A549 (cell line): ENCODE results near the gene TTC17. TPM values are rescaled to one million over a fixed set of nuclear protein-coding genes. Genes with fewer than 3 reads are reported as not detected.

Experiments used
- ATAC-seq, 2 experiments: fragments of 200-7000 bp in 1 of 2; fragments of >200 bp in 1 of 2; cut with Nextera tagmentation in 1 of 2; cut with Tn5 transposase in 1 of 2; 3 replicates each; pipeline versions ENCODE4 v1.8.0 to v1.9.1; 2018 to 2020; ENCODE audit warnings: mild to moderate bottlenecking in 1 of 2, moderate library complexity in 1 of 2
- CTCF ChIA-PET: fragments of 300-600 bp; sonication (Branson Sonifier 250); formaldehyde crosslinking; extraction: SDS; loops from one replicate; lab custom pipeline; 2021; ENCODE audit warnings: antibody characterized with exemption, inconsistent platforms; lab: Yijun Ruan, JAX
- POLR2A ChIA-PET: fragments of 350-600 bp; formaldehyde crosslinking; extraction: SDS; loops from one replicate; lab custom pipeline; 2021; ENCODE audit warnings: antibody characterized with exemption, inconsistent platforms; lab: Yijun Ruan, JAX
- DNase-seq, 2 experiments: peaks; one replicate each; pipeline versions ENCODE4 v3.0.0 to v3.0.0-alpha.2; 2011 to 2016; ENCODE audit warnings: low read depth in 1 of 2, low spot score in 1 of 2
- FAIRE-seq: peaks from 2 replicates; lab custom pipeline; 2011; peaks lifted over from hg19 to GRCh38; lab: Jason Lieb, UNC
- H3K27ac ChIP-seq, 2 experiments: fragments of >200 bp; sonication (Bioruptor Twin); formaldehyde crosslinking; 3 replicates each; pipeline ENCODE4 v1.5.1; 2016 to 2017
- H3K4me1 ChIP-seq: fragments of >200 bp; sonication (Bioruptor Twin); formaldehyde crosslinking; 3 replicates; pipeline ENCODE4 v1.6.1; 2016
- H3K4me2 ChIP-seq: fragments of >200 bp; sonication (Bioruptor Twin); formaldehyde crosslinking; 3 replicates; pipeline ENCODE4 v1.6.1; 2016
- H3K4me3 ChIP-seq: fragments of >200 bp; sonication (Bioruptor Twin); formaldehyde crosslinking; 3 replicates; pipeline ENCODE4 v1.5.1; 2016
- H3K9me3 ChIP-seq: fragments of >200 bp; sonication (Bioruptor Twin); formaldehyde crosslinking; 3 replicates; pipeline ENCODE4 v1.6.1; 2016
- BHLHE40 ChIP-seq: IDR thresholded peaks from 2 replicates; pipeline ENCODE4 v1.6.1; 2012; ENCODE audit warnings: low read depth, low read length, inconsistent platforms
- CBX8 ChIP-seq: fragments of 200-600 bp; sonication (generic); IDR thresholded peaks from 2 replicates; pipeline ENCODE4 v1.6.1; 2016
- CEBPB ChIP-seq, 2 experiments: fragments of >200 bp in 1 of 2; sonication (Bioruptor Twin) in 1 of 2; formaldehyde crosslinking in 1 of 2; IDR thresholded peaks; 2 replicates each; pipeline ENCODE4 v1.6.1; 2012 to 2016
- CHD4 ChIP-seq: fragments of 200-600 bp; sonication (generic); IDR thresholded peaks from 2 replicates; pipeline ENCODE4 v1.6.1; 2016; ENCODE audit warnings: antibody characterized with exemption, mild to moderate bottlenecking, borderline replicate concordance
- EHF ChIP-seq: fragments of 250-450 bp; sonication (Bioruptor Pico); IDR thresholded peaks from 2 replicates; pipeline ENCODE4 v1.5.0; 2020; ENCODE audit warnings: mild to moderate bottlenecking
- EP300 ChIP-seq, 2 experiments: fragments of >200 bp; sonication (Bioruptor Twin); formaldehyde crosslinking; IDR thresholded peaks; 2 replicates in 1 of 2; 3 replicates in 1 of 2; pipeline ENCODE4 v1.6.1; 2016 to 2017
- ESRRA ChIP-seq: fragments of 150-350 bp; IDR thresholded peaks from 2 replicates; pipeline ENCODE4 v1.6.1; 2014; ENCODE audit warnings: mild to moderate bottlenecking, low read length, borderline replicate concordance
- FOSB ChIP-seq: fragments of 250-450 bp; sonication (Bioruptor Pico); IDR thresholded peaks from 2 replicates; pipeline ENCODE4 v1.5.0; 2020; ENCODE audit warnings: mild to moderate bottlenecking, moderate library complexity
- HOXA7 ChIP-seq: fragments of 250-450 bp; sonication (Bioruptor Pico); IDR thresholded peaks from 2 replicates; pipeline ENCODE4 v1.5.0; 2020; ENCODE audit warnings: mild to moderate bottlenecking, moderate library complexity
- HOXB5 ChIP-seq: fragments of 250-450 bp; sonication (Bioruptor Pico); IDR thresholded peaks from 2 replicates; pipeline ENCODE4 v1.5.0; 2020; ENCODE audit warnings: mild to moderate bottlenecking, moderate library complexity
- JUN ChIP-seq, 2 experiments: fragments of >200 bp; sonication (Bioruptor Twin); formaldehyde crosslinking; IDR thresholded peaks; 2 replicates in 1 of 2; 3 replicates in 1 of 2; pipeline ENCODE4 v1.6.1; 2016 to 2017
- JUNB ChIP-seq: fragments of >200 bp; sonication (Bioruptor Twin); formaldehyde crosslinking; IDR thresholded peaks from 2 replicates; pipeline ENCODE4 v1.6.1; 2016
- KDM5A ChIP-seq: fragments of 200-600 bp; sonication (generic); IDR thresholded peaks from 2 replicates; pipeline ENCODE4 v1.6.1; 2016; ENCODE audit warnings: antibody characterized with exemption, mild to moderate bottlenecking
- MAFK ChIP-seq: fragments of 450-650 bp; IDR thresholded peaks from 2 replicates; pipeline ENCODE4 v1.6.1; 2014; ENCODE audit not compliant: partially characterized antibody
- MAZ ChIP-seq: fragments of 150-350 bp; IDR thresholded peaks from 2 replicates; pipeline ENCODE4 v1.6.1; 2014; ENCODE audit warnings: antibody characterized with exemption, low read depth, low read length, borderline replicate concordance
- MYC ChIP-seq: IDR thresholded peaks from 2 replicates; pipeline ENCODE4 v1.6.1; 2012; ENCODE audit warnings: mild to moderate bottlenecking, inconsistent platforms, low read length, improper control_type of control experiment, borderline replicate concordance
- NFE2L2 ChIP-seq: fragments of 150-350 bp; conservative IDR thresholded peaks from 2 replicates; pipeline ENCODE4 v1.6.1; 2014; ENCODE audit warnings: low read length
- PHF8 ChIP-seq: fragments of 200-600 bp; sonication (generic); IDR thresholded peaks from 2 replicates; pipeline ENCODE4 v1.6.1; 2016; ENCODE audit warnings: low read depth, mild to moderate bottlenecking, antibody characterized with exemption, moderate library complexity, borderline replicate concordance
- POLR2A ChIP-seq: IDR thresholded peaks from 2 replicates; pipeline ENCODE4 v1.6.1; 2012; ENCODE audit warnings: mild to moderate bottlenecking, low read length
- RNF2 ChIP-seq: fragments of 200-600 bp; sonication (generic); IDR thresholded peaks from 2 replicates; pipeline ENCODE4 v1.6.1; 2016; ENCODE audit warnings: low read depth, mild to moderate bottlenecking, antibody characterized with exemption, moderate library complexity, borderline replicate concordance
- SMC3 ChIP-seq: fragments of >200 bp; sonication (Bioruptor Twin); formaldehyde crosslinking; IDR thresholded peaks from 3 replicates; pipeline ENCODE4 v1.6.1; 2018; ENCODE audit warnings: inconsistent platforms
- TP53 ChIP-seq: fragments of 250-450 bp; sonication (Bioruptor Pico); IDR thresholded peaks from 2 replicates; pipeline ENCODE4 v1.5.0; 2021; ENCODE audit warnings: mild to moderate bottlenecking, moderate library complexity
- ZC3H11A ChIP-seq: fragments of 450-650 bp; IDR thresholded peaks from 2 replicates; pipeline ENCODE4 v1.6.1; 2014; ENCODE audit warnings: antibody characterized with exemption, mild to moderate bottlenecking
- ZFP36 ChIP-seq: fragments of 450-650 bp; IDR thresholded peaks from 2 replicates; pipeline ENCODE4 v1.6.1; 2014; ENCODE audit warnings: borderline replicate concordance; ENCODE audit not compliant: partially characterized antibody
- ZNF302 ChIP-seq: fragments of 250-450 bp; sonication (Bioruptor Pico); IDR thresholded peaks from 2 replicates; pipeline ENCODE4 v1.9.0; 2021; ENCODE audit warnings: inconsistent platforms, mild to moderate bottlenecking, moderate library complexity
- ZSCAN20 ChIP-seq: fragments of 250-450 bp; sonication (Bioruptor Pico); IDR thresholded peaks from 2 replicates; pipeline ENCODE4 v1.8.0; 2022; ENCODE audit warnings: mild to moderate bottlenecking, moderate library complexity
- WGBS: methylation state at CpG from one replicate; pipeline ENCODE4 v1.1.6; 2017; ENCODE audit errors: missing lambda C conversion rate; 5-methylcytosine and 5-hydroxymethylcytosine counted together
- polyA plus RNA-seq, 4 experiments: library from polyadenylated mRNA; depleted of rRNA in 3 of 4; stranded (reverse); fragments of >200 nt; fragmentation: RNase III in 1 of 4; extraction: RNeasy Plus Mini Kit Qiagen cat#74134 plus additional on column Dnase treatment in 1 of 4; gene quantifications; 2 replicates in 3 of 4; 3 replicates in 1 of 4; pipeline ENCODE4 v1.2.3, GENCODE V29; 2011 to 2017
- TF ChIP-seq, protein P1 (sequence below): fragments of 150-350 bp; IDR thresholded peaks from 2 replicates; pipeline ENCODE4 v1.6.1; 2014; ENCODE audit warnings: low read depth, mild to moderate bottlenecking, low read length
- TF ChIP-seq, protein P2 (sequence below): fragments of 250-450 bp; sonication (Bioruptor Pico); IDR thresholded peaks from 2 replicates; pipeline ENCODE4 v1.5.0; 2020; ENCODE audit warnings: low read depth, mild to moderate bottlenecking, moderate library complexity
- TF ChIP-seq, protein P3 (sequence below): fragments of 450-650 bp; IDR thresholded peaks from 2 replicates; pipeline ENCODE4 v1.6.1; 2014; ENCODE audit warnings: antibody characterized with exemption
- TF ChIP-seq, protein P4 (sequence below): fragments of >200 bp; sonication (Bioruptor Twin); formaldehyde crosslinking; IDR thresholded peaks from 2 replicates; pipeline ENCODE4 v1.6.1; 2016

The TTC17 gene
- polyA plus RNA-seq, 2 of the 4 experiments (the other 2 are of a cell fraction), result 28.9 to 89.4 TPM

DNA sequence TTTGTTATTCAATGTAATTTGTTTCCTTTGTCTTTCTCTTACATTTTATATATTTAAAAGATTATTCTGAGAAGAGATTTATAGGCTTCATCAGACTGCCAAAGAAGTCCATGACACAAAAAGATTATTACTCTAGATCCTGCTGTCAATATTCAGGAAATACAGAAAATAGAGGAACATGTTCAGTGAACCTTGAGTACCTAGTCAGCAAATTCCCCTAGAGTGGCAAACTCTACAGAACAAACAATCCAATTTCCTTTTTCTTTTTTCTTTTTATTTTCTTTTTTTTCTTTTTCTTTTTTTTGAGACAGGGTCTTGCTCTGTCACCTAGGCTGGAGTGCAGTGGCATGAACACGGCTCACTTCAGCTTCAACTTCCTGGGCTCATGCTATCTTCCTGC, 23.9 kb downstream of the TTC17 start:
- Histone ChIP-seq H3K4me3 (no peak overlapping the region), H3K4me2 (no peak overlapping the region), H3K27ac (no peak overlapping the region), H3K4me1 (no peaks in the 10 kb centered on the region), H3K9me3 (no peaks in the 10 kb centered on the region)
- no peak for DNase-seq
- ATAC-seq, result no peak
- no peak for FAIRE-seq
- POLR2A ChIA-PET, result no interaction called here
- CTCF ChIA-PET, result no interaction called here
- 95% methylated on average over 1 of the region's 1 CpG for WGBS
- TF ChIP-seq RNF2 (no peak), EHF (CRISPR knock-in tag) (no peak), POLR2A (no peak), FOSB (no peak), ZNF302 (CRISPR knock-in tag) (no peak)

DNA sequence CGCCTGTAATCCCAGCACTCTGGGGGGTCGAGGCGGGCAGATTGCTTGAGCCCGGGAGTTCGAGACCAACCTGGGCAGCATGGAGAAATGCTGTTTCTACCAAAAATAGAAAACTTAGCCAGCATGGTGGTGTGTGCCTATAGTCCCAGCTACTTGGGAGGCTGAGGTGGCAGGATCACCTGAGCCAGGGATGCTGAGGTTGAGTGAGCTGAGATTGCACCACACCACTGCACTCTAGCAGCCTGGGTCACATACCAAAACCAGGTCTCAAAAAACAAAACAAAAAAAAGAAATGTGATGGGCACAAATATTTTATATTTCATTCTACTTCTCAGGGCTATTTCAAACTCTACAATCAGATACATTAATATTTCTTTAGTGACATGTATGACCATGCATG, 25.7 kb downstream of the TTC17 start:
- Histone ChIP-seq H3K4me3 (no peak overlapping the region), H3K4me1 (no peaks in the 10 kb centered on the region), H3K27ac (no peak overlapping the region), H3K4me2 (no peak overlapping the region), H3K9me3 (no peaks in the 10 kb centered on the region)
- ATAC-seq (no peak), FAIRE-seq (no peak), DNase-seq (no peak)
- ChIA-PET CTCF (no interaction called here), POLR2A (no interaction called here)
- WGBS, result 93% methylated on average over 5 of the region's 5 CpGs
- TF ChIP-seq SMC3, result no peak
- TF ChIP-seq ZFP36, result no peak
- TF ChIP-seq NFE2L2, result no peak
- no peak for TF ChIP-seq ESRRA
- no peak for TF ChIP-seq MYC
- TF ChIP-seq, all 56 proteins: peak for 0

DNA sequence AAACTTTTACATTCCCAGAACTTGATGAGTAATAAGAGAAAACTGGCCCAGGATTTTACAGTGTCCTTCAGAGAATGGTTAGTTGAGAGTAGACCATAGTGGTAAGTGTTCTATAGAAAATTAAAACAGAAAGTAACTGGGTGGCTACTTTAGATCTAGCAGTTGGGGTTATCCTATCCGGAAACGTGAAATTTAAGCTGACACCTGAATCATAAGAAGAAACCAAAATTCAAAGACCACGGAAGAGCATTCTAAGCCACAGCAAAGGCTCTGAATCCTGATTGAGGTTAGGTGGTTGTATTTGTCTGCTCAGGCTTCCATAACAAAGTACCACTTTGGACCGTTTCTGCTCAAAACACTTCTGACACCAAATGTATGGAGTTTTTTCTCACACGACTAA, 34.0 kb downstream of the TTC17 start:
- ChIA-PET POLR2A (no interaction called here), CTCF (no interaction called here)
- no peaks in the 10 kb centered on the region for H3K9me3 ChIP-seq
- DNase-seq (no peak), FAIRE-seq (no peak), ATAC-seq (no peak)
- H3K4me3 ChIP-seq, result no peak overlapping the region
- no peak overlapping the region for H3K27ac ChIP-seq
- no peak for TF ChIP-seq MYC
- no peak for TF ChIP-seq ZSCAN20 (CRISPR knock-in tag)
- no peak for TF ChIP-seq CHD4
- TF ChIP-seq EP300 (IDR thresholded peaks at IDR 0.05), result no peak
- TF ChIP-seq SMC3, result no peak
- TF ChIP-seq EHF (CRISPR knock-in tag), result no peak
- no peak for TF ChIP-seq MAZ
- no peak for TF ChIP-seq TP53
- no peak for TF ChIP-seq JUN (IDR thresholded peaks at IDR 0.05)
- TF ChIP-seq ZNF302 (CRISPR knock-in tag), result no peak
- TF ChIP-seq, protein P1, sequence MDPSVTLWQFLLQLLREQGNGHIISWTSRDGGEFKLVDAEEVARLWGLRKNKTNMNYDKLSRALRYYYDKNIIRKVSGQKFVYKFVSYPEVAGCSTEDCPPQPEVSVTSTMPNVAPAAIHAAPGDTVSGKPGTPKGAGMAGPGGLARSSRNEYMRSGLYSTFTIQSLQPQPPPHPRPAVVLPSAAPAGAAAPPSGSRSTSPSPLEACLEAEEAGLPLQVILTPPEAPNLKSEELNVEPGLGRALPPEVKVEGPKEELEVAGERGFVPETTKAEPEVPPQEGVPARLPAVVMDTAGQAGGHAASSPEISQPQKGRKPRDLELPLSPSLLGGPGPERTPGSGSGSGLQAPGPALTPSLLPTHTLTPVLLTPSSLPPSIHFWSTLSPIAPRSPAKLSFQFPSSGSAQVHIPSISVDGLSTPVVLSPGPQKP, result no peak
- TF ChIP-seq JUNB, result no peak
- TF ChIP-seq NFE2L2, result no peak
- TF ChIP-seq KDM5A, result no peak
- no peak for TF ChIP-seq ZC3H11A
- TF ChIP-seq MAFK, result no peak
- TF ChIP-seq POLR2A, result no peak
- no peaks in the 10 kb centered on the region; the same call in 2 of the 3 replicates for H3K4me1 ChIP-seq
- H3K4me2 ChIP-seq, result no peak overlapping the region
- WGBS, result 90% methylated on average over 5 of the region's 5 CpGs

DNA sequence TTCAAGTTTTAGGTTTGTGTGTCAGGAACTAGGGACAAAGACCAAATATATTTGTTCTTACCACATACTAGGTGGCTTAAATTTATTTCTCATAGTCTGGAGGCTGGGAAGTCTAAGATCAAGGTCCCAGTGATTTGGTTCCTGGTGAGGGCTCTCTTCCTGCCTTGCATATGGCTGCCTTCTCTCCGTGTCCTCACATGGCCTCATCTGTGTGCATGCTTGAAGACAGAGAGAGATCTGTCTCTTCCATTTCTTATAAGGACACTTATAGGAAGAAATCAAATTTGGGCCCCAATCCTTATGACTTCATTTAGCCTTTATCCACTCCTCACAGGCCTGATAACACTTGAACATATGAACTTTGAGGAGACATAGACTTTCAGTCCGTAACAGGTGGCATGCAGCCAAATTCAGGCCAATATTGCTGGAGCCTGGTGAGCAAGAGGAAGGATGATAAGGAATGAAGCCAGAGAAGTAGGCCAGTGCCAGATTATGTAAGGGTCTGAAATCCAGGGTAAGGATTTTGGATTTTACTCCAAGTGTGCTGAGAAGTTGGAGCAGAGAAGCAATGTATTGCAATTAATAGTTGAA, 35.1 kb downstream of the TTC17 start:
- no peak for FAIRE-seq
- CTCF ChIA-PET, result interaction anchor here (0.6 kb wide), 1 partner anchor 26 kb away, joined by 3 read pairs; no protein-coding TSS in a partner anchor
- no peak for TF ChIP-seq MAFK
- TF ChIP-seq, protein P2, sequence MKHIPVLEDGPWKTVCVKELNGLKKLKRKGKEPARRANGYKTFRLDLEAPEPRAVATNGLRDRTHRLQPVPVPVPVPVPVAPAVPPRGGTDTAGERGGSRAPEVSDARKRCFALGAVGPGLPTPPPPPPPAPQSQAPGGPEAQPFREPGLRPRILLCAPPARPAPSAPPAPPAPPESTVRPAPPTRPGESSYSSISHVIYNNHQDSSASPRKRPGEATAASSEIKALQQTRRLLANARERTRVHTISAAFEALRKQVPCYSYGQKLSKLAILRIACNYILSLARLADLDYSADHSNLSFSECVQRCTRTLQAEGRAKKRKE (CRISPR knock-in tag), result no peak
- TF ChIP-seq SMC3, result no peak
- no peak for TF ChIP-seq CEBPB (IDR thresholded peaks at IDR 0.05)
- TF ChIP-seq JUNB, result no peak
- TF ChIP-seq HOXB5, result no peak
- no peak for TF ChIP-seq EHF (CRISPR knock-in tag)
- TF ChIP-seq, protein P3, sequence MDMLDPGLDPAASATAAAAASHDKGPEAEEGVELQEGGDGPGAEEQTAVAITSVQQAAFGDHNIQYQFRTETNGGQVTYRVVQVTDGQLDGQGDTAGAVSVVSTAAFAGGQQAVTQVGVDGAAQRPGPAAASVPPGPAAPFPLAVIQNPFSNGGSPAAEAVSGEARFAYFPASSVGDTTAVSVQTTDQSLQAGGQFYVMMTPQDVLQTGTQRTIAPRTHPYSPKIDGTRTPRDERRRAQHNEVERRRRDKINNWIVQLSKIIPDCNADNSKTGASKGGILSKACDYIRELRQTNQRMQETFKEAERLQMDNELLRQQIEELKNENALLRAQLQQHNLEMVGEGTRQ, result no peak
- TF ChIP-seq BHLHE40, result no peak
- TF ChIP-seq ZNF302 (CRISPR knock-in tag), result no peak
- no peak for TF ChIP-seq CBX8
- TF ChIP-seq RNF2, result no peak
- TF ChIP-seq, protein P4, sequence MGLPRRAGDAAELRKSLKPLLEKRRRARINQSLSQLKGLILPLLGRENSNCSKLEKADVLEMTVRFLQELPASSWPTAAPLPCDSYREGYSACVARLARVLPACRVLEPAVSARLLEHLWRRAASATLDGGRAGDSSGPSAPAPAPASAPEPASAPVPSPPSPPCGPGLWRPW, result no peak
- no peak for TF ChIP-seq PHF8
- no peak for TF ChIP-seq HOXA7 (CRISPR knock-in tag)

More for the DNA sequence above, 35.1 kb downstream of the TTC17 start:
- H3K27ac ChIP-seq, result no peak overlapping the region
- no peaks in the 10 kb centered on the region; the same call in 2 of the 3 replicates for H3K4me1 ChIP-seq
- H3K4me2 ChIP-seq, result no peak overlapping the region
- POLR2A ChIA-PET, result no interaction called here
- H3K9me3 ChIP-seq, result no peaks in the 10 kb centered on the region
- no peak overlapping the region for H3K4me3 ChIP-seq
- 90% methylated on average over 2 of the region's 2 CpGs for WGBS
- no peak for ATAC-seq
- DNase-seq, result no peak
